Measurements from ENCODE around the gene FARP2.
"Not testable (repeated sequence)": the region's sequence is repeated elsewhere in the genome, so short reads cannot be mapped to it uniquely, and the experiment has no call there.

The FARP2 gene

DNA sequence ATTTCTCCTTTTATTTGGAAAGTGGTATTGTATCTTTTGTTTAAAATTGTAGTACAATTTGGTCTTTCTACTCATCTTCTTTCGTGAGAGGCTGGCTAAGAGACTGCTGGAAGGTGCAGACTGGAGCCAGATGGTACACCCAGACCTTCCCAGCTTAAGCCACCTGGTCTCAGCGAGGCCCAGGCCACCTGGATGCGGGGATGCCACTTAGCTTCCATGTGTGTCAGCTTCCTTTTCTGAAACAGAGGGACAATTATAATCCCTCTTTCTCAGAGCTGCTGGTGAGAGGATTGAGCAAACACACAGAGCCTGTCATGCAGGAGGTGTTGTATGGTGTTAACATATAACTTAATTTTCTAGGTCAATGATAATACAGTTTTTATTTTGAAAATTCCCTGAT, 17.4 kb downstream of the FARP2 start:
- no peak for DNase-seq

DNA sequence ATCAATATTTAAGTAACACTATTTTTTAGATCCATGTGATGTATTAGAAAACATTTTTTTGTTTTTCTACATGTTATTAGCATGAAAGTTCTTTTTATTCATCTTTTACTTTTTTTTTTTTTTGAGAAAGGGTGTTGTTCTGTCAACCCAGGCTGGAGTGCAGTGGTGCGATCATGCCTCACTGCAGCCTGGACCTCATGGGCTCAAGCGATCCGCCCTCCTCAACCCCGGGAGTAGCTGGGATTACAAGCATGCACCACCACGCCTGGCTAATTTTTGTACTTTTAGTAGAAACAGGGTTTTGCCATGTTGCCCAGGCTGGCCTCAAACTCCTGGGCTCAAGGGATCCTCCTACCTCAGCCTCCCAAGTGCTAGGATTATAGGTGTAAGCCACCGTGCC, 17.8 kb downstream of the FARP2 start:
- DNase-seq = not testable (repeated sequence)

DNA sequence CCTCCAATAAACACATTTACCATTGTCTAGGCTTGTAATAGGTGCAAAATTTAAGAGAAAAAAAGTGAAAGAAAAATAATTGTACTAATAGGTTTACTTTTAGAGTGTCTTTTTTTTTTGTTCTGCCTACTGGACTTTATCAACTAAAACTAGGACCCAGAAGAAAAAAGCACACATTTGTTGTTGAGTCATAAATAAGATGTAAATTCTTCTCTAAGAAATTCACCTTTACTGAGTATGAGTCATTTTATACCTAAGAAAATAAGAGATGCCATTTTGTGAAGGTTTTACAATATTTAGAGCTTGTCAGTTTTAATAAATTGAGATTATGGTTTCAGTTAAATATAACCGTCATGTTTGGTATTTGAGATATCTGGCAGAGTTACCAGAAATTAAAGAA, 19.2 kb downstream of the FARP2 start:
- no peak for DNase-seq

DNA sequence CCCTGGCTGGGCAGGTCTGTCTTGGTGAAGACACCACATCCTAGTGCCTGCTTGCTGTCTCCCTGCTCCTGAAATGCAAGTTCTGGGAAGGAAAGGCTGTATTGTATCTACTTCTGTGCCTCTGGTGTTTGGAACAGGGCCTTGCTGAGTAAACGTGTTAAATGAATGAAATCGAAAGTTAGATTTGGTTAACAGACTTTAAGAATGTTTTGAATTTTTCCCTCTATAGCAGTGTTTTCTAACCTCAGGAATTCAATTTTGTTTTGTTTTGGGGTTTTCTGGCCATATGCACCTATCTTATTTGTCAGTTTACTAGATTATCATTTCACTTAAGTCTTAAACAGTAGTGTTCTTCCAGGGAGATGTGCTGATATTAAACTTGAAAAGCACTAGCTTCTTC, 20.7 kb downstream of the FARP2 start:
- no peak for DNase-seq

DNA sequence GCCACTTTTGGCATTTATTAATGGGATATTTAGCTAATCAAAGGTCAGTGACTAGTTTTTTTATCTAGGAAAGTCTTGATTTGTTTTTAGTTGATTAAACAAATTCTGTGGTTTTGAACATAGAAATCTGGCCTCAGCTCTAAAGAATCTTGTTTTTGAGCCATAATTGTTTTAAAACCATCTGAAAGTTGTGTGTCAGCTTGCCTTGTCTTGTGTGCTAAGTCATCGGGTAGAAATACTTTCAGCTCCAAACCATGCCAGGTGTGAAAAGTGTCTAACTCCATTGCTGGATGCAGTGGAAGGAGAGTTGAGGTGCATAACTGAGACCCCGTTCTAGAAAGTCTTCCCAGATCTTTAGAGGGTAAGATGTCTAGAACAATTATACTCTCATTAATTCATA, 22.7 kb downstream of the FARP2 start:
- no peak for DNase-seq

DNA sequence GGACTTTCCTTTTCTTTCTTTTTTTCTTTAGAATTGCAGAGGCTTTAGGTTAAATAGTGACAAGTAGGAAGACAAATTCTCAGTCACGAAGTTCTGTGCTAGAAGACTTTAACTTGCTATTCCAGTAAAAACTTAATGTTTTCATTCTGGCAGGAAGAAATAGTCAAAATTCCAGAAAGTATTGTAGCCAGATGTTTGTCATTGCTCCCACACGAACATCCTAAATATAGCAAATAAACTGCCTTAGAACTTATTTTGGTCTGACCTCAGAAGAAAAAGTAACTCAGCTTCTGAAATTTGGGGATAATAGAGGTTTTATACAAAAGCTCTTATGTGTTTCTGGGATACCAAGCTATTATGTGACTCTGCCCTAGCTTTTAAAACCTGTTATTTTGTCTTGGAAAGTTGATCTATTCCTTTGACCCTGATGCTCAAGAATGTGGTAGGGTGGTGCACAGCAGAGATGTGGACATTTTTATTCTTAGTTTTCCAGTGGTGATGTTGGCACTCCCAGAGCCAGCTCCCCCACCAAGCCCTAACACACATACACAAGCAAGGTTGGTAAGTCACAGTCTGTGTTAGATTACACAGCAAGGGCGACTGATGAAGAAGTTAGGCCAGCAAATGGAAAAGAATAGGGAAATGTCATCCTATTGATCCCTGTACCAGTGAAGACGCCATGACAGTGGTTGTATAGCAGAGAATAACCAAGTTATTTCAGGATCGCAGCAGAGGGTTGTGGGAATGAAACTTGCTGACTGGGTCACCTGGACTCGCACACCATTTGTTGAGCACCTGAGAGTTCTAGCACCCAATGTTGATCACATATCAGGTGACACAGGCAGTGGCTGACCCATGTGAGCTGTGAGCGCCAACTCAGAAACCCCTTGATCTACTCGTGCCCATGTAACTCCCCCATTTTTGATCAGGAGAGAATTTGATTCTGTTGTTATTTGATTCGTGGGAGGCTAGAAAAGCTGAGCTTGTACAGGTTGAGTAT, 23.7 kb downstream of the FARP2 start:
- no peak for DNase-seq

DNA sequence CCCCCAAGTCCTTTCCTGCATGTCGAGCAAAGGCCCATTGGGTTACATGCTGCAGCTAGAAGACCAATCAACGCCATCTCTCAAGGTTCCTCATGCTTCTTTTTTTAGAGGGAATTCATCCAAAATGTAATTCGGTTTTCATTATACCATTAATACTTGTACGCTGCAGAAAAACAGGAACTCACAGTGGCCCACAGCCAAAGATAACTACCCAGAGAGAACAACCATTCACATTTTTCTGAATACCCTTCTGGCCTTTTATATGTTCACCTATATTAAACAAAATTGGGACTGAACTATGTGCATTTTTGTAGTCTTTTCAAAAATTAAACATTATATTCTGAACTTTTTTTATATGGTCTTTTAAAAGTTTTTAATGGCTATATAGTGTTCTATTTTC, 25.8 kb downstream of the FARP2 start:
- DNase-seq = no peak

DNA sequence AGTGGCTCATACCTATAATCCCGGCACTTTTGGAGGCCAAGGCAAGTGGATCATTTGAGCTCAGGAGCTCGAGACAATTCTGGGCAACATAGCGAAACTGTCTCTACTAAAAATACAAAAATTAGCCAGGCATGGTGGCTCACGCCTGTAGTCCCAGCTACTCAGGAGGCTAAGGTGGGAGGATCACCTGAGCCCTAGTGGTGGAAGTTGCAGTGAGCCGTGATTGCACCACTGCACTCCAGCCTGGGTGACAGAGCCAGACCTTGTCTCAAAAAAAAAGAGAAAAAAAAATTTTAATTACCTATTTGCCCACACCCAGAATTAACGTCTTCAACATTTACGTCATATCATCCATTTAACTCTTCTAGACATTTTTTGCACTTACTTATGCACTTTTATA, 29.4 kb downstream of the FARP2 start:
- DNase-seq = not testable (repeated sequence)

DNA sequence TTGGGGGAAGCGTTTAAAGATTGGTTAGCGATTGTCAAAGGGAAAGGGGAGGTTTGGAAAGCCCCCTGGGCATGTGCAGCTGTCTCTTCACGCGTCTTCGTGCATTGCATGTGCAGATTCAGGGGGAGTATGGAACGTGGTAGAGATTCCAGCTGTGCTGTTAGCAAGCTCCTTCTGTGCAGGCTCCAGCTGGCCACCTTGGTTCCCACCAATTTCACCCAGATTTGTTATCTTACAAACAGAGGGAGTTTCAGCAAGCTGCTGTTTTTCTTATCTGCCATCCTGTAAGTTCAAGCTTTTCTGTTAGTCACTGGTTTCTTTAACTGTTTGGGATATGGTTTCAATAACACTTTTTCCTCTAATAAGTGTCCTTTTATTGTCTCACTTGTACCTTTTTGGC, 30.4 kb downstream of the FARP2 start:
- no peak for DNase-seq

DNA sequence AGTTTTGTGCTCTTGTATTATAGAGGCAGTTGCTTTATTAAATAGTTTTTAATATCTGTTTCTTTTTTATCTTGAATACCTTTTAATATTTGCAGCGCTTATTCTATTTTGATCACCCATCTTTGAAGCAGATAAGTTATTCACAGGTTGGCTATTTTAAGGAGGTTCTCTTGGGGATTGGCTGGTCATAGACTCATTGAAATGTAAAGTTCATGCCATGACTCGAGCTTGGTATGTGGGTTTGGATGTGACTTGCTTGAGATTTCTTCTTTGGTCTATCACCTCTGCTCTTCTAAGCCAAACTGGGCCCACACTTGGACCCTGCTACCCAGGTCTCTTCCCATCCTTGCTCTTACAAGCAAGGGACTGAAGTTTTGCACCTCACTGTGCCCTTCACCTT, 33.6 kb downstream of the FARP2 start:
- no peak for DNase-seq

DNA sequence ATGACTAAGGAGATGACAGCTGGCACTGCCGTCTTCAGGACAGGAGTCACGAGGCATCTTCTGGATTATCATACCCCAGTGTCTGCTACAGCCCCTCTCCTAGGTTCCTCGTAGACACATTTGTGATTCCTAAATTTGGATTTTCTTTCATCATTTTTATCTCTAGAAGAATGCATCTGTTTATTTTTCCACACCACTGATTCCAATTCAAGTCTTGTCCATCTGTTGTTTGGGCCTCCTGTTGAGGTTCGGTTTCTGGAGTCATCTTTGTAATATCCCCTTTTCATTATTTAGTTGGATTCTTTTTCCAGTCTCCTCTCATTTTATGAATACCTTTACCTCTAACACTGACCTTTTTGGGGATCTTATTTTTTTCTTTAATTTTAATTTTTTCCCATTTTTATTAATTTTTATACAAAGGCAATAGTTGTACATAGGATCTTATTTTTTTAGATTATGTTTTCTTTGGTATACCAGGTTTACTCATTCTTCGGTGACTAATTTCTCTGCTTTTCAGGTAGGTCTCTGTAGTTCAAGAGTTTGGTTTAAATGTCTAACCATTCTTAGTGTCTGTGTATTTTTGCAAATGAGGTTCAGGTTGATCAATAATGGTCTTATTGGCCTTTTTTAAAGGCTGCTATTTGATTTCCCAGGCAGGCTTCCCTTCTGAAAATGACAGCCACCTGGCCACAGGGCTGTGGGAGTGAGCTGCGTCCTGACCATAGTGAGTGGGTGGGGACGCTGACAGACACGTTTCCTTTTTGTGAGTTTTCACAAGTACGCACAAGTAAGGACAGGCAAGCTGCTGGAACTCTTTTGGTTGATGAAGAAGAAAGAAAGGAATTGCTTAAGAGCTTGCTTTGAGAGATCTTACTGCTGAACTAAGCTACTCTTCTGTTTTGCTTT, 34.5 kb downstream of the FARP2 start:
- peak in 1 of 2 donors; percentile 10 for DNase-seq

DNA sequence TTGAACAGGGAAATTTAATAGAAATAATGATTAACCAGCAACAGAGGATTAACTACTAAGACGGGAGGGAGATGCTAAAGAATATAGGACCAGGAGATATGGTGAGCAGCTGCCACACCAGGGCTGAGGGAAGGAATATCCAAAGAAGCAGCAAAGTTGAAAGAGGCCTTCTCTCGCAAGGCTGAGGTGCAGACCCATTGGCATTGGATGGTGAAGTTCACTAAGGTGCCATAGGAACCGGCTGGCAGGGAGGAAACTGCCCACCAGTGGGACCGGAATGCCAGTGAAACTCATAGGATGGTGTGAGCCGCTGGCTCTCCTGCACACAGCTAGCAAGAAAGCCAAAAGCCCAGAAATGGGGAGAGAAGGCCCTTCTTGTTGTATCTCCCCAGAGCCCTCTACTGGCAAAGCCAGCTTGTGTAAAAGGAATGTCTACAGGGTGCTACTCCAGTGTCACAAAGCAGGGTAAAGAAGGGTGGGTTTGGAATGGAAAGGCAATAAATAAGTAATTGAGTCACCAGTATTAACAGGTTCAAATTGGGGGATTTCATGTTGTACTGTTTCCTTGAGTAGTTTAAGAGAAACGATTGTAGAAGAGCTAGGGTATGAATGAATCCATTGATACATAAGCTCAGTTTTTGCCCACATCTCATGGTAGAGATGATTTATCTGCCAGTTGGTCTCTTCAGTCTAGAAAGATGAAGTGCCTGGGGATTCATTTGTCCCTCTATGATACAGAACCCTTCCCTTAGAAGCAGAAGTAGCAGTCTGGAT, 36.0 kb downstream of the FARP2 start:
- DNase-seq = no peak

DNA sequence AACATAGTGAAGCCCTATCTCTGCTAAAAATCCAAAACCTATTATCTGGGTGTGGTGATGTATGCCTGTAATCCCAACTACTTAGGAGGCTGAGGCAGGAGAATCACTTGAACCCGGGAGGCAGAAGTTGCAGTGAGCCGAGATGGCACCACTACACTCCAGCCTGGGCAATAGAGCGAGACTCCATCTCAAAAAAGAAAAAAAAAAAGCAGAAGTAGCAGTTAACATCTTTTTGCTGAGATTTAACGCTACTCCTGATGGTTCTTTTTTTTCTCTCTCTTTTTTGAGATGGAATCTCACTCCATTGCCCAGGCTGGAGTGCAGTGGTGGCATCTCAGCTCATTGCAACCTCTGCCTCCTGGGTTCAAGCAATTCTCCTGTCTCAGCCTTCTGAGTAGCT, 36.7 kb downstream of the FARP2 start:
- not testable (repeated sequence) for DNase-seq

DNA sequence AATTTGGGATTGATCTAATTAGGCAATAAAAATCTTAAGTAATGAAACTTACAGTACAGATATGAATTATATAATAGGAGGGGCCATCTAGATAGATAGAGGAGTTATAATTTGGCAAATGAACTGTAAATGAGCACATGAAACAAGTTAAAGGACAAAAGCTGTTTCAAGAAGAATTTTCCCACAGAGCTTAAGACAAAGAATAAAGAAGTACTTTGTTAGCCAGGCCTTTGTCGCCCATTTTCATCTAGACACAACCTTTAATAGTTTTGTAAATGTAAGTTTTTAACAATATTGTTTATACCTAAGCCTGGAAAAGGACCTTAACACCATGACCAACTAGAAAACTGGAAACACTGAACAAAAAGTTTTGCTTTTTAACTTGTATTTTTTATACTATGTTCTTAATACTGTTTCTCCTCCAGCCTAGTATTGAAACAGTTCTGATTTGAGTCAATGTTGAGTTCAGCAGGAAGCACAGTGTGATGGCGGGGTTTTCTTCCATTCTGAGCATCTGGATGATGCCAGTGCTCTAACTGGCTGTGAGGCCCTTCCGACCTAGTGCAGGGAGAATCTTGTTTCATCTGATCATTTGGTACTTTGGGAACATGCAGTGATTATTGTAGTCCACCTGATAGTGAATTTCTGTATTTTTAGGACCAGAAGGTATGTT, 37.6 kb downstream of the FARP2 start:
- no peak for DNase-seq

DNA sequence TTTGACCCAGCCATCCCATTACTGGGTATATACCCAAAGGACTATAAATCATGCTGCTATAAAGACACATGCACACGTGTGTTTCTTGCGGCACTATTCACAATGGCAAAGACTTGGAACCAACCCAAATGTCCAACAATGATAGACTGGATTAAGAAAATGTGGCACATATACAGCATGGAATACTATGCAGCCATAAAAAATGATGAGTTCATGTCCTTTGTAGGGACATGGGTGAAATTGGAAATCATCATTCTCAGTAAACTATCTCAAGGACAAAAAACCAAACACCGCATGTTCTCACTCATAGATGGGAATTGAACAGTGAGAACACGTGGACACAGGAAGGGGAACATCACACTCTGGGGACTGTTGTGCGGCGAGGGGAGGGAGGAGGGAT, 40.7 kb downstream of the FARP2 start:
- not testable (repeated sequence) for DNase-seq

DNA sequence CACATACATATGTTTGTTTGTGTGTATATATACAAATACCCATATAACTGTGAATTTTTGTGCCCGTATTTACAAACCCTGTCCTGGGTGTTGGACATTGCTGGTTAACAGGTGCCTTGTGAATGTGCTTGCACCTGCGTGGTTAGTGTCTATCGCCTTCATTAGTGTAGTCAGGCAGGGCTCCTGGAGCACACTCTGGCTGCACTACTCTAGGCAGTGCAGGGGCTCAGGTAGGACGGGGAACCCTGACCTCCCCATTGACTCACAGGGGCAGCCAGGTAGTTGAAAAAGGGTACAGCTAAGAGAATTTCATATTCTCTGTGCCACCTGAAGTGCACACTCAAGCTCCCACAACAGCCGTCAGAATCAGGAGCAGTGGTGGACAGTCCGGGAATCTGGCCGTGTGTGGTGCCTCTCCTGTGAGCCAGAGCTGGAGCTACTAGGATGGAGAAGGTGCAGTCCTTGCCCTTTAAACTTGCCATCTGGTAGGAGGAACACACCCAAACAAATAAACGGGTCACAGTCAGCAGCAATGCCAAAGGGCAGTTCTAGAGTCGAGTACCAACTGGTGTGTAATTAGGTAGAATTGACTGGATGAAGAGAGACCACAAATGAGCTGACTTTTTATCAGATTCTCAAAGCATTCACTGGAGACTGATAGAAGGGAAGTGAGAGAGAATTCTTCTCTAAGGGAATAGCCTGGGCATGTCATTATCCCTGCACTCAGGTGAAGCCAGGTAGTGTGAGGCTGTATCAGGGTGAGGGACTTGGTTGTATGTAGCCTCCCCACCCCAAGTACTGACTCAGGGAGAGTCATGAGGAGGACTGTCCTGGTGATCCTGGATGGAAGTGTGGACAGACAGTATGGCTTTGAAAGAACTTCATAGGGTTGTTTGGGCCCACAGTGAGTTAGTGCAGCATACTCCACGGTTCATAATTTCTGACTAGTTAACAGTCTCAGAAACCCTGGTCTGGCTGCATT, 44.1 kb downstream of the FARP2 start:
- DNase-seq = no peak

DNA sequence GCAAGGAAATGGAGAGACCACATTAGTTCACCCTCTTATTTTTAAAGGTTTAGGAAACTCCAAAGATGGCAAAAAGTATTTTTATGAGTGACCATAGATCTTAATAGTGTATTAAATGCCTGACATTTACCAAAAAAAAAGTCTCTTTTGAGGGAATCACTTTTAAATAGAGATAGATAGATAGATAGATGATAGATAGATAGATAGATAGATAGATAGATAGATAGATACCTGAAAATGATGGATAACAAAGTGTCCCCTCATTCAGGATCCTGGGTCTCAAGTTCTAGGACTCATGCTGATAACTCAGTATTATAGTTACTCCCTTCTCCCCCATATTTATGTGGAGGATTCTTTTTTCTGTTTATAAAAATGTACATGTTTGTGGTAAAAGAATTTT, 52.8 kb downstream of the FARP2 start:
- no peak for DNase-seq

DNA sequence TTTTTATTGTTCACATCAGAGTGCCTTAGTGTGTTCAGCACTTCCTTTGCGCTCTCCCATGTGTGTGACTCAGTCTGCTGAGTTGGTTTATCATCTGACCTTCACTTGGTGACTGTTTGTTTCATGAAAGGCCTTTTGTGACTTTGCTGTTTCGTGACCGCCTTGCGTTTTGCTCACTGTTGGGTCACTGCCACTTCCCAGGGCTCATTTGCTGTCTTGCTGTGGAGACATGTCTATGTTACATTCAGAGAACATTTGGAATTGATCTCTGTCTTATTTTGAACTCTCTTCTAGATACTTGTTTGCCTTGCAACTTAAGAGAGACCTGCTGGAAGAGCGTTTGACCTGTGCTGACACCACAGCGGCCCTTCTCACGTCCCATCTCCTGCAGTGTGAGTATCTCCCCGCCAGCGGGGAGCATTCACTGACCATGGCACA, 54.7 kb downstream of the FARP2 start:
- DNase-seq = no peak

DNA sequence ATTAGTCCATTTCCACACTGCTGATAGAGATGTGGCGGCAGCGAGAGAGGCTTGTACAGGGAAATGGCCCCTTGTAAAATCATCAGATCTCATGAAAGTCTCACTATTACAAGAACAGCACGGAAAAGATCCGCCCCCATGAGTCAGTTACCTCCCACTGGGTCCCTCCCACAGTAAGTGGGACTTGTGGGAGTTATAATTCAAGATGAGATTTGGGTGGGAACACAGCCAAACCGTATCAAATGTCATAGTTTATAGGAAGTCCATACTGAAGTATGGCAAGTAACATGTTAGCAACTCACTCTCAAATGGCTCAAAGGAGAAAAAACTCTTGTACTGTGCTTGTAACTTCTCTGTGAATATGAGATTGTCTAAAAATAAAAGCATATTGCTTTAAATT, 56.1 kb downstream of the FARP2 start:
- DNase-seq = no peak

DNA sequence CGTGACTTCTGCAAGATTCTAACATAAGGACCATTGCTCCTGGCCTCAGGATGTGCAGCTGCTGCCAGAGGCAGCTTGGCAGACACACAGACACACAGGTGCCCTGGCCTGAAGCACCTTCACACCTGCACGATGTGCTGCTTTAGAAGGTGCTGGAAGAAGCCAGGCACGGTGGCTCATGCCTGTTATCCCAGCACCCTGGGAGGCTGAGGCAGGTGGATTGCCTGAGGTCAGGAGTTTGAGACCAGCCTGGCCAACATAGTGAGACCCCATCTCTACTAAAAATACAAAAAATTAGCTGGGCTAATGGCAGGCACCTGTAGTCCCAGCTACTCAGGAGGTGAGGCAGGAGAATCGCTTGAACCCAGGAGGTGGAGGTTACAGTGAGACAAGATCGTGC, 57.4 kb downstream of the FARP2 start:
- not testable (repeated sequence) for DNase-seq

Measured in stimulated activated CD4-positive, alpha-beta T cell treated with anti-CD3 and anti-CD28 coated beads, Interleukin-2, amount 100 ng/mL, for 24 hours (primary cell).